ENCODE measurements around the gene GRID1.

DNA sequence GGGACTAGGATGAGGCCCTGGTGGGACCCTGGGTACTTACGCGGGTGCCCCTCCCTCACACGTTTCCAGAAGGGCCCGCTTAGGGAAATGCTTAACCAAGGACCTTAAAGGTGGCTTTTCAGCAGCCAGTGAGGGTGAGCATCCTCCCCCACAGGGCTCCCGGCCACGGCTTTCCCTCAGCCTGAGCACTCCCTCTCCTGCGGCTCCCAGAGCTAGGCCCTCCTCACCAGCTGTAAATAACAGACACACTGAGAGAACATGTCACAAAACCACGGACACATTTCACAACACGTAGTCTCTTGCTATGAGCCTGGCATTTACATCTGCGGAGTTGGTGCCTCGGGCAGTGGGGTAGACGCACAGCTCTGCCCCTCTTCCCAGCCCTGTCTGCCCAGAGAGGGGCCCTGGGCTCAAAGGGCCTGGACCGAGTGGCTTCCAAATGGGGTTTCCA lies 25.2 kb downstream of the GRID1 start:
- TF ChIP-seq, protein P1, sequence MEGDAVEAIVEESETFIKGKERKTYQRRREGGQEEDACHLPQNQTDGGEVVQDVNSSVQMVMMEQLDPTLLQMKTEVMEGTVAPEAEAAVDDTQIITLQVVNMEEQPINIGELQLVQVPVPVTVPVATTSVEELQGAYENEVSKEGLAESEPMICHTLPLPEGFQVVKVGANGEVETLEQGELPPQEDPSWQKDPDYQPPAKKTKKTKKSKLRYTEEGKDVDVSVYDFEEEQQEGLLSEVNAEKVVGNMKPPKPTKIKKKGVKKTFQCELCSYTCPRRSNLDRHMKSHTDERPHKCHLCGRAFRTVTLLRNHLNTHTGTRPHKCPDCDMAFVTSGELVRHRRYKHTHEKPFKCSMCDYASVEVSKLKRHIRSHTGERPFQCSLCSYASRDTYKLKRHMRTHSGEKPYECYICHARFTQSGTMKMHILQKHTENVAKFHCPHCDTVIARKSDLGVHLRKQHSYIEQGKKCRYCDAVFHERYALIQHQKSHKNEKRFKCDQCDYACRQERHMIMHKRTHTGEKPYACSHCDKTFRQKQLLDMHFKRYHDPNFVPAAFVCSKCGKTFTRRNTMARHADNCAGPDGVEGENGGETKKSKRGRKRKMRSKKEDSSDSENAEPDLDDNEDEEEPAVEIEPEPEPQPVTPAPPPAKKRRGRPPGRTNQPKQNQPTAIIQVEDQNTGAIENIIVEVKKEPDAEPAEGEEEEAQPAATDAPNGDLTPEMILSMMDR (IDR thresholded peaks at IDR 0.05), result no peak
- no peak for TF ChIP-seq POLR2A (IDR thresholded peaks at IDR 0.05)
